Forelimb muscle (tissue), 1 donor: ENCODE measurements around the gene OR1N2. TPM values are rescaled to one million over a fixed set of nuclear protein-coding genes. Genes with fewer than 3 reads are reported as not detected.
"Not testable (repeated sequence)": the region's sequence is repeated elsewhere in the genome, so short reads cannot be mapped to it uniquely, and the experiment has no call there.

Experiments used
- DNase-seq: peaks from one replicate; pipeline ENCODE4 v3.0.0-alpha.2; 2013; ENCODE audit warnings: low read depth
- polyA plus RNA-seq: library from polyadenylated mRNA; unstranded; fragments of 120-200 nt; gene quantifications from one replicate; pipeline ENCODE4 v1.2.1, GENCODE V29; 2013; ENCODE audit not compliant: insufficient read length

OR1N2 gene, protein sequence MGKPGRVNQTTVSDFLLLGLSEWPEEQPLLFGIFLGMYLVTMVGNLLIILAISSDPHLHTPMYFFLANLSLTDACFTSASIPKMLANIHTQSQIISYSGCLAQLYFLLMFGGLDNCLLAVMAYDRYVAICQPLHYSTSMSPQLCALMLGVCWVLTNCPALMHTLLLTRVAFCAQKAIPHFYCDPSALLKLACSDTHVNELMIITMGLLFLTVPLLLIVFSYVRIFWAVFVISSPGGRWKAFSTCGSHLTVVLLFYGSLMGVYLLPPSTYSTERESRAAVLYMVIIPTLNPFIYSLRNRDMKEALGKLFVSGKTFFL
- polyA plus RNA-seq, result not detected

GRCh38 chr9:122552812-122553211, at the start of gene OR1N2:
Gene OR1N2, plus strand, starts transcription at chr9:122553112. Its CDS starts 100 bp downstream, at chr9:122553212.
- DNase-seq, result no peak

GRCh38 chr9:122506964-122507363, 45.9 kb upstream of the OR1N2 start:
- DNase-seq, result no peak

DNA sequence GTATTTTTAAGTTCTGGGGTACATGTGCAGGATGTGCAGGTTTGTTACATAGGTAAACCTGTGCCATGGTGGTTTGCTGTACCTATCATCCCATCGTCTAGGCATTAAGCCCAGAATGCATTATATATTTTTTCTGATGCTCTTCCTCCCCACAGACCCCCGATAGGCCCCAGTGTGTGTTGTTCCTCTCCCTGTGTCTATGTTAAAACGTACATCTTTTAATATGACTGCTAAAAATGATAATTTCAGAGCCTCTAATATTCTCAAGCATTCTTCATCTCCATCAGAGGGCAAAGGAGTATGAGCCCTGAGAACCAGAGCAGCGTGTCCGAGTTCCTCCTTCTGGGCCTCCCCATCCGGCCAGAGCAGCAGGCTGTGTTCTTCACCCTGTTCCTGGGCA, 42.4 kb upstream of the OR1N2 start, which contains the start of gene OR1J2:
Gene OR1J2 (plus strand): TSS at position 301 of the 400 bp plus-strand sequence. CDS start 0 bp downstream, at position 301.
- no peak for DNase-seq

- no peak for DNase-seq
Observed at GRCh38 chr9:122518226-122518625, 34.7 kb upstream of the OR1N2 start.

- no peak for DNase-seq
Observed at GRCh38 chr9:122518841-122519240, 34.1 kb upstream of the OR1N2 start, which contains the start of gene OR1J4. Gene OR1J4, plus strand, starts transcription at chr9:122519141. Its CDS starts 0 bp downstream, at chr9:122519141.

DNA sequence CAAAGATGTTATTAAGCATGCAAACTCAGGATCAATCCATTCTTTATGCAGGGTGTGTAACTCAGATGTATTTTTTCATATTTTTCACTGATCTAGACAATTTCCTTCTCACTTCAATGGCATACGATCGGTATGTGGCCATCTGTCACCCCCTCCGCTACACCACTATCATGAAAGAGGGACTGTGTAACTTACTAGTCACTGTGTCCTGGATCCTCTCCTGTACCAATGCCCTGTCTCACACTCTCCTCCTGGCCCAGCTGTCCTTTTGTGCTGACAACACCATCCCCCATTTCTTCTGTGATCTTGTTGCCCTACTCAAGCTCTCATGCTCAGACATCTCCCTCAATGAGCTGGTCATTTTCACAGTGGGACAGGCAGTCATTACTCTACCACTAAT, 33.5 kb upstream of the OR1N2 start:
- no peak for DNase-seq

GRCh38 chr9:122526602-122527001, 26.3 kb upstream of the OR1N2 start:
- no peak for DNase-seq

- no peak for DNase-seq
Observed at GRCh38 chr9:122527193-122527592, 25.7 kb upstream of the OR1N2 start, which contains the start of gene OR1N1. Gene OR1N1, minus strand, starts transcription at chr9:122527293. Its CDS starts 0 bp downstream, at chr9:122527293.

DNA sequence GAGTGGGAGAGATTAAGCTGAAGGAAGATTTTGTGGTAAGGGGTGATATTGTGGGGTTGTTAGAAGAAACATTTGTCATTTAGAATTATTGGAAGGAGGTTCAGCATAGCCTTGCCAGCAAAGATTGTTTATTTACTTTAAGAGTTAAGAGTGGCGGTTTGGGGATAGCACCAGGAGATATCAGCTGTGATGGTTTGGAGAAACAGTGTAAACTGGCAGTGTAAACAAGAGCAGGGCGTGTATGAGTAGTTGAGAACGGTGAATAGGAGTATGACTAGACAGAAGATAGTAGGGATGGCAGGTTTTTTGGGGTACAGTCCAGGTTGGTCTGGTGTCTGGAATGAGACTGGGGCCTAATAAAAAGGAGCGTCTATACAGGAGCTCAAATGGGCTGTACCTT, 21.8 kb upstream of the OR1N2 start:
- DNase-seq, result not testable (repeated sequence)

GRCh38 chr9:122536134-122536533, 16.8 kb upstream of the OR1N2 start:
- DNase-seq, result no peak

DNA sequence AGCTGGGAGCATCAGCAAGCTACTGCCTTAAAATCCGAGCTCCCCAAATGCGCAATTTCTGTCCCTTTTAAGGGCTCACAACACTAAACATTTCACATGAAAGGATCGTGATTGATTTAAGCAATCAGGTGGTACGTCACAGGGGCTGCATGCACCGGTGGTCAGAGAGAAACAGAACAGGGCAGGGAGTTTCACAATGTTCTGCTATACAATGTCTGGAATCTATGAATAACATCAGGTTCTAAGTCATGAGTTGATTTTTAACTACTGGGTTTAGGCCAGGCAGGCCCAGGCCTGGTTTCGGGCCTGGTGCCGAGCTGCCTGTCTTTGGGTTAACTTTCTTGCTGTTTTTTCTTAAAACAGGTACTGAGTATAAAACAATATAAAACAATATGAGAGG, 15.8 kb upstream of the OR1N2 start:
- not testable (repeated sequence) for DNase-seq

DNA sequence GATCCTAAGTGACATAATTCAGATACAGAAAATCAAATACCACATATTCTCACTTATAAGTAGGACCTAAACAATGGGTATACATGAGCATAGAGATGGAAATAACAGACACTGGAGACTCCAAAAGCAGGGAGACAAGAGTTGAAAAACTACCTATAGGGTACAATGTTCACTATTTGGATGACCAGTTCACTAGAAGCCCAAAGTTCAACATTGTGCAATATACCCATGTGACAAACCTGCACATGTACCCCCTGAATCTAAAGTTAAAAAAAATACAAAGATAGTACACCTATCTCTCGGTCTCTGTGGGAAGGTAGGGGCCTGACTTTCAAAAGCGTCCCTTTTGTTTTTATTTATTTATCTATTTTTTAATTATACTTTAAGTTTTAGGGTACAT, 14.2 kb upstream of the OR1N2 start:
- DNase-seq, result no peak

DNA sequence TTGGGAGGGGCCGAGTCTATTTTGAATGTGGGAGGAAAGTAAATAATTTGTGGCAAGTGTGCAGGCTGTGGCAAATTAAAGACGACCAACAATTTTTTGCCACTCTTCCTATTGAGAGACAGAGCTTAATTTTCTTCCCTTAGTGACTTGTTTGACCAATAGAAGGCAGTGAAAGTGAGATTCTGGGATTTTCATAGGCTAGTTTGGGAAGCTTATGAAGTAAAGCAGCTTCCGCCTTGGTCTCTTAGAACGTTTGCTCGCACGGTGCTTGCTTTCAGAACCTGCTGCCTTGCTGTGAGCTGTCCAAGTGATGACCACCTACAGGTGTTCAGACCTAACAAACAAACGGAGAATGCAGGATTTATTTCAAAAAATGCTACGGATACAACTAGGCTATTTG, 6.7 kb upstream of the OR1N2 start:
- DNase-seq, result no peak

DNA sequence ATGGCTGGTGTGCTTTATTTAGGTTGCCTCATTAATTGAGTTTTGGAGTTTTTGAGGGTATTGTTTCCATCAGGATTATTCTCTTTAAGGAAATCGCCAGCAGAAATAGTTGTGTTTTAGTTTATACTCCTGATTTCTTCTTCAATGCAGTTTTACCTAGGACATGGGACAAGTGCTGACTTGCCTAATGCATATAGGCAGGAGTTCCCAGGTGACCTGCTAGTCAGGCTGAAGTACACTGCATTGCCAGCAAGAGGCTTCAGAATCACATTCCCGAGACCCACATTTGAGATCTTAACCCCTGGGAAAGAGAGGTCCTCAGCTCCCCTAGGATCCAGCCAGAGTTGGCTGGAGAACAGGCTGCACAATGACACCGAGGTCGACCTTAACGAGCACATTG, 1.5 kb upstream of the OR1N2 start:
- DNase-seq, result no peak

DNA sequence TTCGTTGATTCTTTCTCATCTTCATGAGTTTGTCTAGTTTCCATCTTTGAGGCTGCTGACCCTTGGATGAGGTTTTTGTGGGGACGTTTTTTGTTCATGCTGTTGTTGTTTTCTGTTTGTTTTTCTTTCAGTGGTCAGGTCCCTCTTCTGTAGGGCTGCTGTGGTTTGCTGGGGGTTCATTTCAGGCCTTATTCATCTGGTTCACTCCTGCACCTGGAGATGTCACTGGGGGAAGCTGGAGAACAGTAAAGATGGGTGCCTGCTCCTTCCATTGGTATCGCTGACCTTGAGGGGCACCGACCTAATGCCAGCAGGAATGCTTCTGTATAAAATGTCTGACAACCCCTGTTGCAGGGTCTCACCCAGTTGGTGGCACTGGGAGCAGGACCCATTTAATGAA, 8.5 kb downstream of the OR1N2 start:
- no peak for DNase-seq

GRCh38 chr9:122562134-122562760, 9.3 kb downstream of the OR1N2 start:
- DNase-seq, result no peak

DNA sequence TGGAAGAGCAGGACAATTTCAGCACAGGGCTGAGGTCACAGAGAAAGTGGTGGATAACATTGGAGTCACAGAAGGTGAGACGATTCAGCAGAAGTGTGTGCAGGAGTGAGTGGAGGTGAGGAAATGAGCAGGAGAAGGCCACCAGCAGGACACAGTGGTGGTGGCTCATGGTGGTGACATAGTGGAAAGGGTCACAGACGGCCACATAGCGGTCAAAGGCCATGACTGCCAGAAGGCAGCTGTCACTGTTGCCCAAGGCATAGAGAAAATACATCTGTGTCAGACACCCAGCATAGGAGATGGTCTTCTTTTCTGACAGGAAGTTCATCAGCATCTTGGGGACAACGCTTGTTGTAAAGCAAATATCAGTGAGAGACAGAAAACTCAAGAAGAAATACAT, 15.0 kb downstream of the OR1N2 start:
- no peak for DNase-seq

DNA sequence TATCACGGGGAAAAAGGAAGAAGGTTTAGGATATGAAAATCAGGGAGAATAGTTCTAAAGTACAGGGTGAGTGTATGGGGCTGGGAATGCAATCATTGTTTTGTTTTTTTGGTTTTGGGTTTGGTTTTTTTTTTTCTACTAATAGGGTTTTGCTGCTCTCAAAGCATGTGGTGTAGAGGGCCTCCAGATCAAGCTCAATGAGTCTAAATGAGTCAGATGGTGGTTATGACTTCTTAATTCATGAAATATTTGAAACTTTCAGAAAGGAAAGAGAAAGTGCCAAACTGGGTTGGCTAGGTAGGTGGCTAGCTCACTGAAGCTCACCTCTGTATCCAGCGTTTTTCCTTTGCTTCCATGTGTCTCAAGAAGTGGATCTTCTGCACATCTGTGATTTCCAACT, 19.5 kb downstream of the OR1N2 start:
- DNase-seq, result no peak

DNA sequence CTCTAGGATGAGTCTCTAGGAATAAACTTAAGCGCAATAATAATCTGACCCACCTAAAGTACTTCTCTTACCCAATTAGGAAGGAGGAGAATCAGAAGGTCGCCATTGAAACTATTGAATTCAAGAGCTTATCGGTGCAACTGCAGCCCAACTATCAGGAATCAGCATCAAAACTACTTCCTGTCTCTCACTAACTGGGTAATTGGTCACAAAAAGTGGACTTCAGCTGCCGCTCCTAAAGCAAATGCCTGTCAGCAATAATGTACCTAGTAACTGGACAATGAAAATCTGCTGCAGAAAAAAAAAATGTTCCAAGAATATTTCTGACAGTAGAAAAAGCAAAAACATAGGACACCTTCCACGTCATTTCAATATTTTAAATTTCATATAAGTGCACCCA, 27.0 kb downstream of the OR1N2 start:
- DNase-seq, result no peak

- no peak for DNase-seq
Observed at GRCh38 chr9:122580360-122580759, 27.4 kb downstream of the OR1N2 start.

DNA sequence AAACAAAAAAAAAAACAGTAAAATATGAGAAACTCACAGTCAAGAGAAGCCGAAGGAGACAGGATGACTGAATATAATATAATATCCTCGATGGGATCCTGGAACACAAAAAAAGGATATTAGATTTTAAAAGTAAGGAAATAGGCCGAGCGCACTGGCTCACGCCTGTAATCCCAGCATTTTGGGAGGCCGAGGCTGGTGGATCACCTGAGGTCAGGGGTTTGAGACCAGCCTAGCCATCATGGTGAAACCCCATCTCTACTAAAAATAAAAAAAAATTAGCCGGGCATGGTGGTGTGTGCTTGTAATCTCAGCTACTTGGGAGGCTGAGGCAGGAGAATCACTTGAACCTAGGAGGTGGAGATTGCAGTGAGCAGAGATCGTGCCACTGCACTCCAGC, 30.4 kb downstream of the OR1N2 start, which contains the start of gene OR1L8:
Gene OR1L8 (minus strand): TSS at position 101 of the 400 bp plus-strand sequence. CDS start 14,907 bp downstream, outside the sequence.
- not testable (repeated sequence) for DNase-seq
